GM12878 (cell line): ENCODE measurements around the gene BCAS3. TPM values are rescaled to one million over a fixed set of nuclear protein-coding genes. Genes with fewer than 3 reads are reported as not detected.

Experiments
- ATF3 ChIP-seq: IDR thresholded peaks from 2 replicates; pipeline ENCODE4 v1.6.1; 2011; ENCODE audit warnings: low read depth, mild to moderate bottlenecking, low read length, moderate library complexity, borderline replicate concordance; ENCODE audit errors: extremely low read depth
- ATF7 ChIP-seq: fragments of 450-650 bp; IDR thresholded peaks from 2 replicates; pipeline ENCODE4 v1.6.1; 2016; ENCODE audit warnings: low read depth, mild to moderate bottlenecking
- BHLHE40 ChIP-seq, 2 experiments: fragments of 450-650 bp in 1 of 2; IDR thresholded peaks; 2 replicates each; pipeline ENCODE4 v1.6.1; 2011 to 2017; ENCODE audit warnings: low read depth in 2 of 2, borderline replicate concordance in 1 of 2, improper control_type of control experiment in 1 of 2, low read length in 1 of 2, mild to moderate bottlenecking in 1 of 2
- CUX1 ChIP-seq: IDR thresholded peaks from 2 replicates; pipeline ENCODE4 v1.6.1; 2012; ENCODE audit warnings: improper control_type of control experiment, low read depth, low read length; ENCODE audit not compliant: insufficient replicate concordance
- FOS ChIP-seq: IDR thresholded peaks from 3 replicates; pipeline ENCODE4 v1.6.1; 2011; ENCODE audit warnings: borderline replicate concordance; ENCODE audit not compliant: insufficient read length; ENCODE audit errors: extremely low read depth
- GATAD2B ChIP-seq: fragments of 450-650 bp; conservative IDR thresholded peaks from 2 replicates; pipeline ENCODE4 v1.6.1; 2017; ENCODE audit warnings: low read depth, mild to moderate bottlenecking, moderate library complexity
- MEF2A ChIP-seq: IDR thresholded peaks from 2 replicates; pipeline ENCODE4 v1.6.1; 2011; ENCODE audit warnings: low read depth, mild to moderate bottlenecking, low read length, moderate library complexity; ENCODE audit not compliant: insufficient read depth
- PML ChIP-seq: IDR thresholded peaks from 2 replicates; pipeline ENCODE4 v1.6.1; 2012; ENCODE audit warnings: low read length, inconsistent platforms
- SREBF1 ChIP-seq: IDR thresholded peaks from 2 replicates; pipeline ENCODE4 v1.6.1; 2012; ENCODE audit warnings: mild to moderate bottlenecking, low read length
- ZNF274 ChIP-seq: IDR thresholded peaks from one replicate; pipeline ENCODE4 v1.8.0; 2011; ENCODE audit not compliant: insufficient read length, insufficient read depth
- polyA plus RNA-seq, 11 experiments: library from polyadenylated mRNA; depleted of rRNA in 4 of 11; unstranded in 6 of 11; stranded (reverse) in 5 of 11; fragments of >200 nt; fragmentation: Nextera tagmentation in 4 of 11; fragmentation: Illumina TruSeq in 1 of 11; extraction: Ambion mirVana in 4 of 11; extraction: Trizol in 1 of 11; gene quantifications; 1 replicate in 1 of 11; 2 replicates in 10 of 11; pipeline versions ENCODE4 v1.2.1 to v1.2.3, GENCODE V29; 2011 to 2016; ENCODE audit warnings: inconsistent platforms in 2 of 11, missing spikeins in 2 of 11, low read depth in 1 of 11
- total RNA-seq, 4 experiments: library from RNA; depleted of rRNA in 3 of 4; stranded (reverse); fragments of >200 nt in 3 of 4; fragmentation: Illumina TruSeq in 1 of 4; extraction: Trizol in 1 of 4; gene quantifications; 2 replicates each; pipeline versions ENCODE4 v1.2.1 to v1.2.3, GENCODE V29; 2013 to 2021

Gene BCAS3
- total and polyA plus RNA-seq, 10 of the 15 experiments (the other 5 are each of a cell fraction or from before 2014, with no cell fraction given), result 2.1 to 11.0 (median 6.6) TPM

DNA sequence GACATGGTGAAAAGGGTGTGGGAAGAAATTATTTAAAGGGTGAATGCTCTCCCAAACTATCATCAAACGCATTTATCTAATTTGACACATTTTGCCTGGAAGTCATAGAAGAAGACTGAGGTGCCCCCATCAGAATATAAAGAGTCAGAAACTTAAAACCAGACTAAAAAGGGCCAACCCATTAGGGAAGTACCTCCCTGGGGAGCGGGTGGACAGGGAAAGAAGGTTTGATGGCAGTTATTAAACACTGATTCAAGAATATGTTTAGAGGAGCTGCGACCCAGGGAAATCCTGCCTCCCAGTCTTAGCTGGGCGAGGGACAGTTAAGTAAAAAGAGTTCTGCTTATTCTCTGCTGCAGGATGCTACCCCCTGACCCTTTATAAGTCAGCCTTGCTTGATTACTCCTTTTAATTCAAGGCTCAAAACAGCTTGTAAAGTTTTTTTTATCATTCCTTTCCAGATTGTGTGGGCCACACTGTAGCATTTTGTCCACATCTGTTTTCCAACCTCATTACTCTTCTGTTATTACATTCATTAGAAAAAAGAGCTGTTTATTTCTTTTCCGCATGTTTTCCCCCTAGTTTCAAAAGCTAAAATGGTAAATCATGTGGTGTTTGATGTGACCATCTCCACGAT lies 583.5 kb downstream of the BCAS3 start (continued):
- TF ChIP-seq CUX1 (no peak), BHLHE40 (IDR thresholded peaks at IDR 0.05; ENCODE audit: borderline replicate concordance in 1 of 2, low read depth in 2 of 2, low read length in 1 of 2) (no peak), PML (no peak), GATAD2B (no peak), FOS (no peak), ZNF274 (no peak), ATF7 (no peak), MEF2A (no peak), ATF3 (no peak), SREBF1 (no peak)
